ENCODE data around the gene APBA1.

Gene APBA1

DNA sequence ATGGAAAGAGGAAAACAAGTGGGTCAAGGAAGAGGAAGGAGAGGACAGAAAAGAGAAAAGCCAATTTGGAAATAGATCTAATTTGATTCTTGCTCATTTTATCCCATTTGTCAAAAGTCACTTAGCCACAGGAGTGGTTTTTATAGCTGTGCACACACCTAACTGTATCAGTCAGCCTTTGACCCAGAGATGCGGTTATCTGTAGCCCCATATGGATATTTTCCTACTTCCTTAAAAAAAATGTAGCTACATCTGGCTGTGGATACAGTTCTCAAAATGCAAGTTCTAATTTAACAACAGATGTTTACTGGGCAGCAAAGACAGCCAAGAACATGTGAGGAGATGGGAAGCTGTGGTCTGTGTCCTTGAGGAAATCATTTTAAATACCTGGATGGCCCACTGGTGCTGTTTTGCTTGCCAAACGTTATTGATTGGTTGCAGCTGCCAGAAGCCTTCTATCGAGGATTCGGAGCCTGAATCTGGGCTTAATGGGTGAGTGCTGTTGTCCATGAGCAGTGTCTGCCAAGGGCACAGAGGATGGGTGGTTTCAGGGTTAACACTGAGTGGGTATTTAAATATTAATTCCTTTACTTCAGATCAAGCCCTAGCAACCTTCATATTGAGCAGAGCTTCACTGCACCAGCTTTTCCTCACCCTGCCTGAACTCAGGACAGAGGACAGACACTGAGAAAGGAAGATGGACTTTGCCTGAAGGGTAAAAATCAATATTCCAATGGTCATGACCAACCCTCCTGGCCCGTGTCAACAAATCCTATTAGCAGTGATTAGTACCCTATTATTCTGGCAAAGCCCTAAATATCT, 92.2 kb downstream of the APBA1 start:
- DNase-seq (ENCODE audit: extremely low read depth, insufficient read length) = no peak
- no peak overlapping the region for H3K4me3 ChIP-seq (replicated peaks; ENCODE audit: low read depth, low read length)
- H3K36me3 ChIP-seq (ENCODE audit: control insufficient read depth, insufficient read depth, low read length) = no peaks in the 10 kb centered on the region
- no peaks in the 10 kb centered on the region for H3K27me3 ChIP-seq (replicated peaks; ENCODE audit: control insufficient read depth, insufficient read depth, low read length)
- TF ChIP-seq, protein P1, sequence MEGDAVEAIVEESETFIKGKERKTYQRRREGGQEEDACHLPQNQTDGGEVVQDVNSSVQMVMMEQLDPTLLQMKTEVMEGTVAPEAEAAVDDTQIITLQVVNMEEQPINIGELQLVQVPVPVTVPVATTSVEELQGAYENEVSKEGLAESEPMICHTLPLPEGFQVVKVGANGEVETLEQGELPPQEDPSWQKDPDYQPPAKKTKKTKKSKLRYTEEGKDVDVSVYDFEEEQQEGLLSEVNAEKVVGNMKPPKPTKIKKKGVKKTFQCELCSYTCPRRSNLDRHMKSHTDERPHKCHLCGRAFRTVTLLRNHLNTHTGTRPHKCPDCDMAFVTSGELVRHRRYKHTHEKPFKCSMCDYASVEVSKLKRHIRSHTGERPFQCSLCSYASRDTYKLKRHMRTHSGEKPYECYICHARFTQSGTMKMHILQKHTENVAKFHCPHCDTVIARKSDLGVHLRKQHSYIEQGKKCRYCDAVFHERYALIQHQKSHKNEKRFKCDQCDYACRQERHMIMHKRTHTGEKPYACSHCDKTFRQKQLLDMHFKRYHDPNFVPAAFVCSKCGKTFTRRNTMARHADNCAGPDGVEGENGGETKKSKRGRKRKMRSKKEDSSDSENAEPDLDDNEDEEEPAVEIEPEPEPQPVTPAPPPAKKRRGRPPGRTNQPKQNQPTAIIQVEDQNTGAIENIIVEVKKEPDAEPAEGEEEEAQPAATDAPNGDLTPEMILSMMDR (IDR thresholded peaks at IDR 0.05; ENCODE audit: insufficient read depth, low read length, poor library complexity, severe bottlenecking) = no peak

DNA sequence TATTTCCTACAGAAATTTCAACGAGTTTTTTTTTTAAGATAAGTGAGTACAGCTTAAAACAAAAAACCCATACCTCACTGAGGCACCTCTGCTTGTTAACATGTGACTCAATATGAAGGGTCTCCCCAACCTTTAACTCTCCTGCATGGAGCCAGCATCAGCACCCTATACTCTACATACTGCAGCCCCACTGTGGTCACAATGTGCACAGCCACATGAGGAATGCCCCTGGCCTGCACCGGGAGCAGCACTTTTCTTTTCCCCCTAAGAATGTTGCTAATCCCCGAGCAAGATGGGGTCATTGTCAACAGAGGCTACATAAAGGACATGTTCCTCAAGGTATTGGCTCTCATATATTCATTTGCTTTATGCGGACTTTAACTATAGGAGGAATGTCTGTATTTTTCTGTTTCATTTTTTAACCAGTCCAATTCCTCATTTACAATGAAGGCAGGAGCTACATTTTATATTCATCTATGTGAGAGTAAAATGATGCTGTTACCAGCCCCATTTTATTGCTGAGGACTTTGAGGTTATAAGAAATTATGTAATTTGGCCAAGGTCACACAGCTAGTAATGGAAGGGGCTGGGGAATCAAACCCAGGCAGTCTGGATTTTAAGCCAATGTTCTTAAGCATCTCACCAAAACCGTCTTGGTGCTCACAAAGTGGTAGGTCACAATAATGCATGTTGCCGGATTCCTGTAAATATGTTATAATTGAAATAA, 93.0 kb downstream of the APBA1 start:
- TF ChIP-seq, protein P1 (IDR thresholded peaks at IDR 0.05; ENCODE audit: insufficient read depth, low read length, poor library complexity, severe bottlenecking) = no peak
- H3K4me3 ChIP-seq (replicated peaks; ENCODE audit: low read depth, low read length) = no peak overlapping the region
- H3K36me3 ChIP-seq (ENCODE audit: control insufficient read depth, insufficient read depth, low read length) = no peaks in the 10 kb centered on the region
- DNase-seq (ENCODE audit: extremely low read depth, insufficient read length) = no peak
- H3K27me3 ChIP-seq (replicated peaks; ENCODE audit: control insufficient read depth, insufficient read depth, low read length) = no peaks in the 10 kb centered on the region

DNA sequence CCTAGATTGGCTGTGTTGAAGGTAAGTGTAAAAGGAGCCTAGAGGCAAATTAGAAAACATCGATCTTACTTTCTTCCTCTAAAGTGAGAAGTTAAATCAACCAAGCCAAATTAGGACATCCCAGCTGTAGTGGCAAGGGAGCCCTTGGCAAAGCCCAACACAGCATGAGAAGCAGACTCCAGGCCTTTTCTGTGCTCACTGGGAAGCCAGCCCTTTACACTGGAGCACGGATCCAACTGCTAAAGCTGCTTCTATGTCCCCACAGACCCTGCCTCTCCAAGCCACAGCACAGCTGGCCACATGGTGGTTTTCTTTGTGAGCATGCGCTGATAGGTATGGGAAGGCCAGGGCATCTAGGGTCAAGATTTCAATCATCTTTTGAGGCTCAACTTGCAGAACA, 94.1 kb downstream of the APBA1 start:
- Histone ChIP-seq H3K36me3 (ENCODE audit: control insufficient read depth, insufficient read depth, low read length) (no peaks in the 10 kb centered on the region), H3K4me3 (replicated peaks; ENCODE audit: low read depth, low read length) (no peak overlapping the region), H3K27me3 (replicated peaks; ENCODE audit: control insufficient read depth, insufficient read depth, low read length) (no peaks in the 10 kb centered on the region)
- DNase-seq (ENCODE audit: extremely low read depth, insufficient read length) = no peak
- TF ChIP-seq, protein P1 (IDR thresholded peaks at IDR 0.05; ENCODE audit: insufficient read depth, low read length, poor library complexity, severe bottlenecking) = no peak

DNA sequence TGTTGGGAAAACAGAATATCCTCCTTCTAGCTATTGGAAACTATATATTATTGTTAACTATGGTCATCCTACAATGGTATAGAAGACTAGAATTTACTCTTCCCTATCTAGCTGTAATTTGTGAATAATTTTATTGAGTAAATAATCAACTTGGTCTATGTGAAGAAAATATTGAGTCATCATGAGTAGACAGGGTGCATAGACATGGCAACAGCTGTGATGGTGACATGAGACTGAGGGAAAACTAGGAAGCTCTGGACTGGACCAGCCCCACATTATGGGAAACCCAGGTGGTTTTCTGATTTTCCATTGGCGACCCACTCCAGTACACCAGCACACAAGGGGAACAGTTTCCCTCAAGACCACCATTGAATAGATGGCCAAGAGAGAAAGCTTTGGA, 95.0 kb downstream of the APBA1 start:
- TF ChIP-seq, protein P1 (IDR thresholded peaks at IDR 0.05; ENCODE audit: insufficient read depth, low read length, poor library complexity, severe bottlenecking) = no peak
- DNase-seq (ENCODE audit: extremely low read depth, insufficient read length) = no peak
- H3K36me3 ChIP-seq (ENCODE audit: control insufficient read depth, insufficient read depth, low read length) = no peaks in the 10 kb centered on the region

DNA sequence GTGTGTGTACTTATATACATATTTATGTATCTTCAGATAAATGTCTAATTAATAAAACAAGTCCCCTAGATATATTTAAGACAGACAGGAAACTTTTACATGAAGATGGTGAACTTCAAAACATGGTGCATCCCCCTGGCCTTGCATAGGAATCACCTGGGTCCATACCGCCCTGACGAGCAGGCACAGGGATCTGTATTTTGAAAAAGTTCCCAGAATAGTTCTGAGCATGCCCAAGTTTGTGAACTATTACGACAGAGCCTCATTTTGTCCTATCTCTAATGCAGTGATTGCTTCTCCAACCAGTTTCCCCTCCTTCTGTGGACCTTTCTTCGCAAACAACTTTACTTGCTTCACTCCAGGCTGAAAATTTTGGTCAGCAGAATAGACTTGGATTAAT, 98.1 kb downstream of the APBA1 start:
- TF ChIP-seq, protein P1 (IDR thresholded peaks at IDR 0.05; ENCODE audit: insufficient read depth, low read length, poor library complexity, severe bottlenecking) = no peak
- H3K36me3 ChIP-seq (ENCODE audit: control insufficient read depth, insufficient read depth, low read length) = no peaks in the 10 kb centered on the region
- no peaks in the 10 kb centered on the region for H3K27me3 ChIP-seq (replicated peaks; ENCODE audit: control insufficient read depth, insufficient read depth, low read length)
- H3K4me3 ChIP-seq (replicated peaks; ENCODE audit: low read depth, low read length) = no peak overlapping the region
- DNase-seq (ENCODE audit: extremely low read depth, insufficient read length) = no peak

More for the DNA sequence above, 95.0 kb downstream of the APBA1 start:
- H3K27me3 ChIP-seq (replicated peaks; ENCODE audit: control insufficient read depth, insufficient read depth, low read length) = no peaks in the 10 kb centered on the region
- H3K4me3 ChIP-seq (replicated peaks; ENCODE audit: low read depth, low read length) = no peak overlapping the region

Data from GM06990 (cell line).